HG02973 (cell line): Measurements from ENCODE around the gene OXTR.
"Not testable (repeated sequence)": the region's sequence is repeated elsewhere in the genome, so short reads cannot be mapped to it uniquely, and the experiment has no call there.

Experiments used
- ATAC-seq: cut with Tn5 transposase; IDR thresholded peaks from one replicate; pipeline ENCODE4 v1.9.1; 2021; ENCODE audit warnings: moderate library complexity; ENCODE audit not compliant: unreplicated experiment

OXTR gene

GRCh38 chr3:8743021-8743601, 26.3 kb downstream of the OXTR start:
- no peak for ATAC-seq

GRCh38 chr3:8741581-8742261, 27.7 kb downstream of the OXTR start:
- ATAC-seq: no peak

- ATAC-seq: no peak
These were observed 29.5 kb downstream of the OXTR start for GRCh38 chr3:8739757-8740504.

- no peak for ATAC-seq
These were observed 30.8 kb downstream of the OXTR start for GRCh38 chr3:8738639-8739038.

GRCh38 chr3:8737823-8738222, 31.6 kb downstream of the OXTR start:
- no peak for ATAC-seq

GRCh38 chr3:8737301-8737700, 32.1 kb downstream of the OXTR start:
- no peak for ATAC-seq

GRCh38 chr3:8736436-8736835, 33.0 kb downstream of the OXTR start:
- no peak for ATAC-seq

- ATAC-seq: no peak
These were observed 34.5 kb downstream of the OXTR start for GRCh38 chr3:8734908-8735307.

GRCh38 chr3:8734137-8734878, 35.1 kb downstream of the OXTR start:
- no peak for ATAC-seq

GRCh38 chr3:8733332-8734094, 35.9 kb downstream of the OXTR start, which contains the start of gene CAV3:
Gene CAV3, plus strand, starts transcription at chr3:8733802. Its CDS starts 75 bp downstream, at chr3:8733877.
- ATAC-seq: no peak

- ATAC-seq: no peak
These were observed 37.0 kb downstream of the OXTR start for GRCh38 chr3:8732413-8732812.

GRCh38 chr3:8730656-8731055, 38.8 kb downstream of the OXTR start:
- ATAC-seq: no peak

- no peak for ATAC-seq
These were observed 39.9 kb downstream of the OXTR start for GRCh38 chr3:8729479-8729878.

GRCh38 chr3:8727605-8728512, 41.6 kb downstream of the OXTR start:
- ATAC-seq: no peak

- ATAC-seq: no peak
These were observed 45.2 kb downstream of the OXTR start for GRCh38 chr3:8724108-8724752.

GRCh38 chr3:8723612-8724011, 45.8 kb downstream of the OXTR start:
- no peak for ATAC-seq

GRCh38 chr3:8722808-8723207, 46.6 kb downstream of the OXTR start:
- no peak for ATAC-seq

- not testable (repeated sequence) for ATAC-seq
These were observed 53.7 kb downstream of the OXTR start for GRCh38 chr3:8715757-8716156.
